WTC11 (cell line): ENCODE results near the gene CLASP1. TPM values are rescaled to one million over a fixed set of nuclear protein-coding genes. Genes with fewer than 3 reads are reported as not detected.

Source experiments
- ATAC-seq: fragments of 200-7000 bp; cut with Tn5 transposase; 2 replicates; pipeline ENCODE4 v1.10.0; 2021; ENCODE audit warnings: mild to moderate bottlenecking, moderate library complexity
- CTCF ChIA-PET: fragments of 300-600 bp; sonication (Branson Sonifier 250); formaldehyde crosslinking; loops from one replicate; lab custom pipeline; 2021; ENCODE audit warnings: antibody characterized with exemption; lab: Charles Lee
- POLR2A ChIA-PET: fragments of 350-600 bp; sonication (Branson Sonifier 250); formaldehyde crosslinking; loops from one replicate; lab custom pipeline; 2021; ENCODE audit warnings: antibody characterized with exemption; lab: Charles Lee
- DNase-seq: peaks from one replicate; pipeline ENCODE4 v3.0.0; 2021; ENCODE audit warnings: low spot score
- H3K27ac Mint-ChIP-seq: 2 replicates; pipeline ENCODE4 v1.8.0; 2021; ENCODE audit warnings: mixed read lengths
- H3K27me3 Mint-ChIP-seq: 2 replicates; pipeline ENCODE4 v1.8.0; 2021; ENCODE audit warnings: low read depth, mild to moderate bottlenecking, moderate library complexity, mixed read lengths
- H3K36me3 Mint-ChIP-seq: 2 replicates; pipeline ENCODE4 v1.8.0; 2021; ENCODE audit warnings: mixed read lengths
- H3K4me1 Mint-ChIP-seq: 2 replicates; pipeline ENCODE4 v1.8.0; 2022; ENCODE audit warnings: mixed read lengths
- H3K4me3 Mint-ChIP-seq: 2 replicates; pipeline ENCODE4 v1.8.0; 2021; ENCODE audit warnings: mild to moderate bottlenecking, moderate library complexity, mixed read lengths
- H3K9me3 Mint-ChIP-seq: 2 replicates; pipeline ENCODE4 v1.8.0; 2021; ENCODE audit warnings: mixed read lengths
- AR ChIP-seq: fragments of 250-450 bp; sonication (Bioruptor Pico); IDR thresholded peaks from 2 replicates; pipeline ENCODE4 v1.9.0; 2021; ENCODE audit warnings: mild to moderate bottlenecking
- CREB1 ChIP-seq: sonication (generic); formaldehyde crosslinking; IDR thresholded peaks from 2 replicates; pipeline ENCODE4 v1.8.0; 2023; ENCODE audit warnings: mild to moderate bottlenecking, missing genetic modification reagents
- MYBL2 ChIP-seq: sonication (generic); formaldehyde crosslinking; IDR thresholded peaks from 2 replicates; pipeline ENCODE4 v1.8.1; 2023; ENCODE audit warnings: mild to moderate bottlenecking, moderate library complexity, missing genetic modification reagents
- NR2C2 ChIP-seq: sonication (generic); formaldehyde crosslinking; IDR thresholded peaks from 2 replicates; pipeline ENCODE4 v1.8.0; 2022; ENCODE audit warnings: mild to moderate bottlenecking, missing genetic modification reagents
- OVOL2 ChIP-seq: fragments of 250-450 bp; sonication (Bioruptor Pico); IDR thresholded peaks from 2 replicates; pipeline ENCODE4 v1.9.0; 2021; ENCODE audit warnings: mild to moderate bottlenecking, borderline replicate concordance
- PRRX2 ChIP-seq: fragments of 250-450 bp; sonication (Bioruptor Pico); IDR thresholded peaks from 2 replicates; pipeline ENCODE4 v1.8.0; 2021; ENCODE audit warnings: mild to moderate bottlenecking
- TCF7 ChIP-seq: sonication (generic); formaldehyde crosslinking; IDR thresholded peaks from 2 replicates; pipeline ENCODE4 v1.8.0; 2022; ENCODE audit warnings: mild to moderate bottlenecking, low read depth, missing genetic modification reagents, moderate library complexity
- TEAD1 ChIP-seq: sonication (generic); formaldehyde crosslinking; IDR thresholded peaks from 2 replicates; pipeline ENCODE4 v1.8.0; 2022; ENCODE audit warnings: mild to moderate bottlenecking, missing genetic modification reagents
- TEAD4 ChIP-seq: sonication (generic); formaldehyde crosslinking; IDR thresholded peaks from 2 replicates; pipeline ENCODE4 v1.8.0; 2022; ENCODE audit warnings: mild to moderate bottlenecking, missing genetic modification reagents
- ZBTB21 ChIP-seq: sonication (generic); formaldehyde crosslinking; IDR thresholded peaks from 2 replicates; pipeline ENCODE4 v1.8.1; 2023; ENCODE audit warnings: mild to moderate bottlenecking, missing genetic modification reagents, borderline replicate concordance
- ZMAT4 ChIP-seq: fragments of 250-450 bp; sonication (Bioruptor Pico); IDR thresholded peaks from 2 replicates; pipeline ENCODE4 v1.9.0; 2021; ENCODE audit warnings: mild to moderate bottlenecking
- ZNF121 ChIP-seq: sonication (generic); formaldehyde crosslinking; IDR thresholded peaks from 2 replicates; pipeline ENCODE4 v1.8.0; 2023; ENCODE audit warnings: missing genetic modification reagents
- ZNF232 ChIP-seq: sonication (generic); formaldehyde crosslinking; IDR thresholded peaks from 2 replicates; pipeline ENCODE4 v1.8.0; 2022; ENCODE audit warnings: mild to moderate bottlenecking, missing genetic modification reagents
- ZNF423 ChIP-seq: fragments of 250-450 bp; sonication (Bioruptor Pico); IDR thresholded peaks from 2 replicates; pipeline ENCODE4 v2.1.2; 2022; ENCODE audit warnings: mild to moderate bottlenecking, moderate library complexity
- ZNF512 ChIP-seq: sonication (generic); formaldehyde crosslinking; IDR thresholded peaks from 2 replicates; pipeline ENCODE4 v1.8.1; 2022; ENCODE audit warnings: missing genetic modification reagents, borderline replicate concordance
- total RNA-seq: library from RNA; stranded (reverse); gene quantifications from 3 replicates; pipeline ENCODE4 v1.2.3, GENCODE V29; 2021
- TF ChIP-seq, protein P1 (sequence below): sonication (generic); formaldehyde crosslinking; IDR thresholded peaks from 2 replicates; pipeline ENCODE4 v1.8.0; 2023; ENCODE audit warnings: mild to moderate bottlenecking, missing genetic modification reagents
- TF ChIP-seq, protein P2 (sequence below): sonication (generic); formaldehyde crosslinking; IDR thresholded peaks from 2 replicates; pipeline ENCODE4 v1.8.1; 2023; ENCODE audit warnings: mild to moderate bottlenecking, missing genetic modification reagents, borderline replicate concordance
- TF ChIP-seq, protein P3 (sequence below): sonication (generic); formaldehyde crosslinking; IDR thresholded peaks from 2 replicates; pipeline ENCODE4 v1.8.1; 2023; ENCODE audit warnings: mild to moderate bottlenecking, missing genetic modification reagents, moderate library complexity

The CLASP1 gene
- total RNA-seq, 1 experiment from 2014 or later = 50.0 TPM

DNA sequence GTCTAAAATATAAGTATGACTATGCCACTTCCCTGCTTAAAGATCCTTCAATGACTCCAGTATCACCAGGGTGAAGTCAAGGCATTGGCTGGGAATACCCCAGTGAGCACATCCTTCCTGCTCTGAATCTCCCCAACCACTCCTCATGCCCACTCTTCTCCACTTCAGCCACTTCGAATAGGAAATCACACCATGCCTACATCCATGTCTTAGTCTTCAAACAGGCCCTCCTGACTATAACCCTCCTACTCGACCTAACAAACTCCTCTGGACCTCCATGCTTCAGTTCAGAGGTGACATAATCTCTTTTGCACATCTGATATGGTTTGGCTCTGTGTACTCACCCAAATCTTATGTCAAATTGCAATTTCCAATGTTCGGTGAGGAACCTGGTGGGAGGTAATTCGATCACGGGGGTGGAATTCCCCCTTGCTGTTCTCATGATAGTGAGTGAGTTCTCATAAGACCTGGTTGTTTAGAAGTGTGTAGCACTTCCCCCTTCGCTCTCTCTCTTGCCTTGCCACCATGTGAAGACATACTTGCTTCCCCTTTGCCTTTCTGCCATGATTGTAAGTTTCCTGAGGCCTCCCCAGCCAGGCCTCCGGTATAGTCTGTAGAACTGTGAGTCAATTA, 276.4 kb downstream of the CLASP1 start:
- no peak overlapping the region for H3K4me3 Mint-ChIP-seq
- H3K27me3 Mint-ChIP-seq = no peaks in the 10 kb centered on the region
- POLR2A ChIA-PET = no interaction called here
- H3K36me3 Mint-ChIP-seq = peaks cover 64% of the 10 kb centered on the region
- no peak overlapping the region for H3K27ac Mint-ChIP-seq
- H3K4me1 Mint-ChIP-seq = no peaks in the 10 kb centered on the region
- H3K9me3 Mint-ChIP-seq = peaks cover 10% of the 10 kb centered on the region; the same call in 1 of the 2 replicates
- CTCF ChIA-PET = no interaction called here
- ATAC-seq (no peak), DNase-seq (no peak)
- TF ChIP-seq ZNF512 (CRISPR knock-in tag) (no peak), ZBTB21 (CRISPR knock-in tag) (no peak), MYBL2 (no peak), PRRX2 (CRISPR knock-in tag) (no peak), TEAD1 (no peak), TCF7 (CRISPR knock-in tag) (no peak), ZNF232 (CRISPR knock-in tag) (no peak), CREB1 (CRISPR knock-in tag) (no peak), ZNF423 (no peak), ZNF121 (CRISPR knock-in tag) (no peak), NR2C2 (CRISPR knock-in tag) (no peak), TEAD4 (no peak), ZMAT4 (CRISPR knock-in tag) (no peak), AR (CRISPR knock-in tag) (no peak), OVOL2 (CRISPR knock-in tag) (no peak)
- TF ChIP-seq, protein P1, sequence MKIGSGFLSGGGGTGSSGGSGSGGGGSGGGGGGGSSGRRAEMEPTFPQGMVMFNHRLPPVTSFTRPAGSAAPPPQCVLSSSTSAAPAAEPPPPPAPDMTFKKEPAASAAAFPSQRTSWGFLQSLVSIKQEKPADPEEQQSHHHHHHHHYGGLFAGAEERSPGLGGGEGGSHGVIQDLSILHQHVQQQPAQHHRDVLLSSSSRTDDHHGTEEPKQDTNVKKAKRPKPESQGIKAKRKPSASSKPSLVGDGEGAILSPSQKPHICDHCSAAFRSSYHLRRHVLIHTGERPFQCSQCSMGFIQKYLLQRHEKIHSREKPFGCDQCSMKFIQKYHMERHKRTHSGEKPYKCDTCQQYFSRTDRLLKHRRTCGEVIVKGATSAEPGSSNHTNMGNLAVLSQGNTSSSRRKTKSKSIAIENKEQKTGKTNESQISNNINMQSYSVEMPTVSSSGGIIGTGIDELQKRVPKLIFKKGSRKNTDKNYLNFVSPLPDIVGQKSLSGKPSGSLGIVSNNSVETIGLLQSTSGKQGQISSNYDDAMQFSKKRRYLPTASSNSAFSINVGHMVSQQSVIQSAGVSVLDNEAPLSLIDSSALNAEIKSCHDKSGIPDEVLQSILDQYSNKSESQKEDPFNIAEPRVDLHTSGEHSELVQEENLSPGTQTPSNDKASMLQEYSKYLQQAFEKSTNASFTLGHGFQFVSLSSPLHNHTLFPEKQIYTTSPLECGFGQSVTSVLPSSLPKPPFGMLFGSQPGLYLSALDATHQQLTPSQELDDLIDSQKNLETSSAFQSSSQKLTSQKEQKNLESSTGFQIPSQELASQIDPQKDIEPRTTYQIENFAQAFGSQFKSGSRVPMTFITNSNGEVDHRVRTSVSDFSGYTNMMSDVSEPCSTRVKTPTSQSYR (CRISPR knock-in tag) = no peak
- TF ChIP-seq, protein P2, sequence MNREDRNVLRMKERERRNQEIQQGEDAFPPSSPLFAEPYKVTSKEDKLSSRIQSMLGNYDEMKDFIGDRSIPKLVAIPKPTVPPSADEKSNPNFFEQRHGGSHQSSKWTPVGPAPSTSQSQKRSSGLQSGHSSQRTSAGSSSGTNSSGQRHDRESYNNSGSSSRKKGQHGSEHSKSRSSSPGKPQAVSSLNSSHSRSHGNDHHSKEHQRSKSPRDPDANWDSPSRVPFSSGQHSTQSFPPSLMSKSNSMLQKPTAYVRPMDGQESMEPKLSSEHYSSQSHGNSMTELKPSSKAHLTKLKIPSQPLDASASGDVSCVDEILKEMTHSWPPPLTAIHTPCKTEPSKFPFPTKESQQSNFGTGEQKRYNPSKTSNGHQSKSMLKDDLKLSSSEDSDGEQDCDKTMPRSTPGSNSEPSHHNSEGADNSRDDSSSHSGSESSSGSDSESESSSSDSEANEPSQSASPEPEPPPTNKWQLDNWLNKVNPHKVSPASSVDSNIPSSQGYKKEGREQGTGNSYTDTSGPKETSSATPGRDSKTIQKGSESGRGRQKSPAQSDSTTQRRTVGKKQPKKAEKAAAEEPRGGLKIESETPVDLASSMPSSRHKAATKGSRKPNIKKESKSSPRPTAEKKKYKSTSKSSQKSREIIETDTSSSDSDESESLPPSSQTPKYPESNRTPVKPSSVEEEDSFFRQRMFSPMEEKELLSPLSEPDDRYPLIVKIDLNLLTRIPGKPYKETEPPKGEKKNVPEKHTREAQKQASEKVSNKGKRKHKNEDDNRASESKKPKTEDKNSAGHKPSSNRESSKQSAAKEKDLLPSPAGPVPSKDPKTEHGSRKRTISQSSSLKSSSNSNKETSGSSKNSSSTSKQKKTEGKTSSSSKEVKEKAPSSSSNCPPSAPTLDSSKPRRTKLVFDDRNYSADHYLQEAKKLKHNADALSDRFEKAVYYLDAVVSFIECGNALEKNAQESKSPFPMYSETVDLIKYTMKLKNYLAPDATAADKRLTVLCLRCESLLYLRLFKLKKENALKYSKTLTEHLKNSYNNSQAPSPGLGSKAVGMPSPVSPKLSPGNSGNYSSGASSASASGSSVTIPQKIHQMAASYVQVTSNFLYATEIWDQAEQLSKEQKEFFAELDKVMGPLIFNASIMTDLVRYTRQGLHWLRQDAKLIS = no peak
- TF ChIP-seq, protein P3, sequence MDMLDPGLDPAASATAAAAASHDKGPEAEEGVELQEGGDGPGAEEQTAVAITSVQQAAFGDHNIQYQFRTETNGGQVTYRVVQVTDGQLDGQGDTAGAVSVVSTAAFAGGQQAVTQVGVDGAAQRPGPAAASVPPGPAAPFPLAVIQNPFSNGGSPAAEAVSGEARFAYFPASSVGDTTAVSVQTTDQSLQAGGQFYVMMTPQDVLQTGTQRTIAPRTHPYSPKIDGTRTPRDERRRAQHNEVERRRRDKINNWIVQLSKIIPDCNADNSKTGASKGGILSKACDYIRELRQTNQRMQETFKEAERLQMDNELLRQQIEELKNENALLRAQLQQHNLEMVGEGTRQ (CRISPR knock-in tag) = no peak
